NOMO-1 treated with dmso at 0.1 percent for 144 hours (cell line): Measurements from ENCODE around the gene VEPH1.

Experiments used
- DNase-seq: peaks from one replicate; lab custom pipeline; 2025; ENCODE audit not compliant: unreplicated experiment; lab: John Stamatoyannopoulos, UW

The VEPH1 gene

GRCh38 chr3:157479464-157480243 is 23.6 kb downstream of the VEPH1 start:
- DNase-seq, result no peak

- DNase-seq, result no peak
Observed at GRCh38 chr3:157477441-157477840, 25.8 kb downstream of the VEPH1 start.

GRCh38 chr3:157475921-157476414 is 27.2 kb downstream of the VEPH1 start:
- DNase-seq, result no peak

GRCh38 chr3:157472648-157473047 is 30.6 kb downstream of the VEPH1 start:
- DNase-seq, result no peak

GRCh38 chr3:157471064-157471463 is 32.2 kb downstream of the VEPH1 start:
- DNase-seq, result no peak

GRCh38 chr3:157469561-157470294 is 33.5 kb downstream of the VEPH1 start:
- DNase-seq, result peak; percentile 84

GRCh38 chr3:157467200-157467599 is 36.0 kb downstream of the VEPH1 start:
- no peak for DNase-seq

GRCh38 chr3:157465741-157466140 is 37.5 kb downstream of the VEPH1 start:
- no peak for DNase-seq

- DNase-seq, result no peak
Observed at GRCh38 chr3:157464321-157464720, 38.9 kb downstream of the VEPH1 start.

GRCh38 chr3:157463816-157464215 is 39.4 kb downstream of the VEPH1 start:
- no peak for DNase-seq

- no peak for DNase-seq
Observed at GRCh38 chr3:157460253-157460652, 43.0 kb downstream of the VEPH1 start.

GRCh38 chr3:157459706-157460105 is 43.5 kb downstream of the VEPH1 start:
- no peak for DNase-seq

GRCh38 chr3:157453824-157454223 is 49.4 kb downstream of the VEPH1 start:
- DNase-seq, result no peak

GRCh38 chr3:157452097-157452496 is 51.1 kb downstream of the VEPH1 start:
- DNase-seq, result peak; percentile 93

- peak; percentile 8 for DNase-seq
Observed at GRCh38 chr3:157447026-157447694, 56.1 kb downstream of the VEPH1 start.

- peak; percentile 44 for DNase-seq
Observed at GRCh38 chr3:157445857-157446256, 57.4 kb downstream of the VEPH1 start.

- no peak for DNase-seq
Observed at GRCh38 chr3:157444797-157445184, 58.4 kb downstream of the VEPH1 start.

GRCh38 chr3:157443905-157444796 is 59.1 kb downstream of the VEPH1 start:
- DNase-seq, result no peak

- DNase-seq, result no peak
Observed at GRCh38 chr3:157442729-157443128, 60.5 kb downstream of the VEPH1 start.

- DNase-seq, result no peak
Observed at GRCh38 chr3:157441102-157441624, 62.1 kb downstream of the VEPH1 start.
